Liver (tissue), 9 donors: ENCODE measurements around the gene SLC27A5. TPM values are rescaled to one million over a fixed set of nuclear protein-coding genes. Genes with fewer than 3 reads are reported as not detected.

Experiments
- DNase-seq: peaks from one replicate; pipeline ENCODE4 v3.0.0-alpha.2; 2017; ENCODE audit warnings: low spot score
- H3K27ac ChIP-seq, 2 donors: one replicate each; pipeline ENCODE4 v1.7.0; 2013; ENCODE audit warnings: inconsistent platforms in 2 of 2, low read length in 2 of 2, control low read depth in 1 of 2, low read depth in 1 of 2, mild to moderate bottlenecking in 1 of 2
- H3K27me3 ChIP-seq, 4 donors: one replicate each; pipeline versions ENCODE4 v1.6.1 to v1.7.0; 2013; ENCODE audit warnings: low read length in 3 of 4, inconsistent platforms in 1 of 4, mild to moderate bottlenecking in 1 of 4, moderate library complexity in 1 of 4; ENCODE audit not compliant: control insufficient read depth in 4 of 4, insufficient read depth in 4 of 4
- H3K36me3 ChIP-seq, 4 donors: one replicate each; pipeline versions ENCODE4 v1.6.1 to v1.7.0; 2013; ENCODE audit warnings: low read length in 3 of 4, mild to moderate bottlenecking in 3 of 4, low read depth in 1 of 4, moderate library complexity in 1 of 4; ENCODE audit not compliant: control insufficient read depth in 4 of 4, insufficient read depth in 3 of 4
- H3K4me1 ChIP-seq, 4 donors: one replicate each; pipeline versions ENCODE4 v1.6.1 to v1.7.0; 2013; ENCODE audit warnings: low read length in 3 of 4, mild to moderate bottlenecking in 3 of 4, moderate library complexity in 1 of 4; ENCODE audit not compliant: control insufficient read depth in 4 of 4, insufficient read depth in 4 of 4
- H3K4me3 ChIP-seq, 3 donors: one replicate each; pipeline versions ENCODE4 v1.6.1 to v1.7.0; 2013; ENCODE audit warnings: low read length in 3 of 3, control low read depth in 1 of 3, low read depth in 1 of 3, mild to moderate bottlenecking in 1 of 3
- H3K9ac ChIP-seq, 2 donors: one replicate each; pipeline ENCODE4 v1.7.0; 2013; ENCODE audit warnings: low read length in 2 of 2, mild to moderate bottlenecking in 2 of 2, moderate library complexity in 2 of 2, control low read depth in 1 of 2, low read depth in 1 of 2
- H3K9me3 ChIP-seq, 4 donors: one replicate each; pipeline versions ENCODE4 v1.6.1 to v1.7.0; 2013; ENCODE audit warnings: low read length in 3 of 4; ENCODE audit not compliant: control insufficient read depth in 4 of 4
- ATF3 ChIP-seq: IDR thresholded peaks from 2 replicates; pipeline ENCODE4 v1.6.1; 2016; ENCODE audit warnings: antibody characterized with exemption
- EGR1 ChIP-seq, 2 donors: IDR thresholded peaks; 2 replicates each; pipeline ENCODE4 v1.6.1; 2016 to 2018; ENCODE audit warnings: antibody characterized with exemption in 2 of 2, low read depth in 2 of 2
- FOXA1 ChIP-seq: IDR thresholded peaks from 2 replicates; pipeline ENCODE4 v1.6.1; 2016; ENCODE audit warnings: antibody characterized with exemption
- FOXA2 ChIP-seq: IDR thresholded peaks from 2 replicates; pipeline ENCODE4 v1.6.1; 2016; ENCODE audit warnings: antibody characterized with exemption
- HNF4G ChIP-seq: IDR thresholded peaks from 2 replicates; pipeline ENCODE4 v1.6.1; 2016; ENCODE audit warnings: antibody characterized with exemption
- JUND ChIP-seq, 2 donors: IDR thresholded peaks; 2 replicates each; pipeline ENCODE4 v1.6.1; 2016; ENCODE audit warnings: antibody characterized with exemption in 2 of 2
- MAX ChIP-seq: IDR thresholded peaks from 2 replicates; pipeline ENCODE4 v1.6.1; 2016; ENCODE audit warnings: antibody characterized with exemption
- NR2F2 ChIP-seq: IDR thresholded peaks from 2 replicates; pipeline ENCODE4 v1.6.1; 2016; ENCODE audit warnings: antibody characterized with exemption
- RAD21 ChIP-seq, 2 donors: IDR thresholded peaks; 2 replicates each; pipeline ENCODE4 v1.6.1; 2016; ENCODE audit warnings: antibody characterized with exemption in 2 of 2, mild to moderate bottlenecking in 2 of 2
- RXRA ChIP-seq, 2 donors: IDR thresholded peaks; 2 replicates each; pipeline ENCODE4 v1.6.1; 2017 to 2018; ENCODE audit warnings: antibody characterized with exemption in 2 of 2, mild to moderate bottlenecking in 1 of 2
- SP1 ChIP-seq: IDR thresholded peaks from 2 replicates; pipeline ENCODE4 v1.6.1; 2018; ENCODE audit warnings: antibody characterized with exemption, mild to moderate bottlenecking
- TAF1 ChIP-seq: conservative IDR thresholded peaks from 2 replicates; pipeline ENCODE4 v1.6.1; 2016; ENCODE audit warnings: antibody characterized with exemption, mild to moderate bottlenecking
- WGBS: extraction: QIAGEN DNeasy Blood & Tissue Kit; methylation state at CpG from one replicate; pipeline ENCODE4 v1.1.7; 2013; 5-methylcytosine and 5-hydroxymethylcytosine counted together
- polyA plus RNA-seq, 2 donors: library from polyadenylated mRNA; stranded (reverse) in 1 of 2; unstranded in 1 of 2; fragments of 200-250 nt in 1 of 2; fragments of >200 nt in 1 of 2; fragmentation: Nextera tagmentation in 1 of 2; extraction: Ambion mirVana in 1 of 2; gene quantifications; one replicate each; pipeline versions ENCODE4 v1.2.1 to v1.2.3, GENCODE V29; 2013 to 2015
- total RNA-seq, 2 donors: library from RNA; depleted of rRNA; stranded (reverse); fragments of >200 nt; gene quantifications; one replicate each; pipeline ENCODE4 v1.2.3, GENCODE V29; 2014
- TF ChIP-seq, protein P1 (sequence below): IDR thresholded peaks from 2 replicates; pipeline ENCODE4 v1.6.1; 2016; ENCODE audit warnings: antibody characterized with exemption, mild to moderate bottlenecking
- donor health status: healthy.
- donor health status: healthy.
- donor health status: healthy.
- donor health status: healthy.
- donor health status: healthy.

The SLC27A5 gene
- total and polyA plus RNA-seq, 4 donors: 31.9 to 395 (median 321) TPM

GRCh38 chr19:58558066-58558622 lies 46.4 kb upstream of the SLC27A5 start, which contains the start of gene UBE2M:
Gene UBE2M (minus strand): TSS chr19:58558611. CDS start chr19:58558381, 230 bp downstream.
- H3K4me1 ChIP-seq: peaks cover 31 to 68% (median 59%) of the 10 kb centered on the region in 4 donors
- TF ChIP-seq RAD21 (IDR thresholded peaks at IDR 0.05) (no peak), RXRA (IDR thresholded peaks at IDR 0.05) (peak; percentile 14 to 34), NR2F2 (peak; percentile 93)
- TF ChIP-seq, protein P1, sequence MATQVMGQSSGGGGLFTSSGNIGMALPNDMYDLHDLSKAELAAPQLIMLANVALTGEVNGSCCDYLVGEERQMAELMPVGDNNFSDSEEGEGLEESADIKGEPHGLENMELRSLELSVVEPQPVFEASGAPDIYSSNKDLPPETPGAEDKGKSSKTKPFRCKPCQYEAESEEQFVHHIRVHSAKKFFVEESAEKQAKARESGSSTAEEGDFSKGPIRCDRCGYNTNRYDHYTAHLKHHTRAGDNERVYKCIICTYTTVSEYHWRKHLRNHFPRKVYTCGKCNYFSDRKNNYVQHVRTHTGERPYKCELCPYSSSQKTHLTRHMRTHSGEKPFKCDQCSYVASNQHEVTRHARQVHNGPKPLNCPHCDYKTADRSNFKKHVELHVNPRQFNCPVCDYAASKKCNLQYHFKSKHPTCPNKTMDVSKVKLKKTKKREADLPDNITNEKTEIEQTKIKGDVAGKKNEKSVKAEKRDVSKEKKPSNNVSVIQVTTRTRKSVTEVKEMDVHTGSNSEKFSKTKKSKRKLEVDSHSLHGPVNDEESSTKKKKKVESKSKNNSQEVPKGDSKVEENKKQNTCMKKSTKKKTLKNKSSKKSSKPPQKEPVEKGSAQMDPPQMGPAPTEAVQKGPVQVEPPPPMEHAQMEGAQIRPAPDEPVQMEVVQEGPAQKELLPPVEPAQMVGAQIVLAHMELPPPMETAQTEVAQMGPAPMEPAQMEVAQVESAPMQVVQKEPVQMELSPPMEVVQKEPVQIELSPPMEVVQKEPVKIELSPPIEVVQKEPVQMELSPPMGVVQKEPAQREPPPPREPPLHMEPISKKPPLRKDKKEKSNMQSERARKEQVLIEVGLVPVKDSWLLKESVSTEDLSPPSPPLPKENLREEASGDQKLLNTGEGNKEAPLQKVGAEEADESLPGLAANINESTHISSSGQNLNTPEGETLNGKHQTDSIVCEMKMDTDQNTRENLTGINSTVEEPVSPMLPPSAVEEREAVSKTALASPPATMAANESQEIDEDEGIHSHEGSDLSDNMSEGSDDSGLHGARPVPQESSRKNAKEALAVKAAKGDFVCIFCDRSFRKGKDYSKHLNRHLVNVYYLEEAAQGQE: no peak
- H3K27me3 ChIP-seq: no peaks in the 10 kb centered on the region
- H3K27ac ChIP-seq: peak within 1 kb of the TSS; percentile 87 to 100
- peak within 1 kb of the TSS; percentile 90 to 94 for H3K9ac ChIP-seq
- peaks cover 0 to 7% (median 3%) of the 10 kb centered on the region in 4 donors for H3K36me3 ChIP-seq
- no peaks in the 10 kb centered on the region for H3K9me3 ChIP-seq
- DNase-seq: peak; percentile 68
- under 1% methylated on average over 62 of the region's 62 CpGs for WGBS
- peak within 1 kb of the TSS; percentile 70 to 88 (median 78) for H3K4me3 ChIP-seq

DNA sequence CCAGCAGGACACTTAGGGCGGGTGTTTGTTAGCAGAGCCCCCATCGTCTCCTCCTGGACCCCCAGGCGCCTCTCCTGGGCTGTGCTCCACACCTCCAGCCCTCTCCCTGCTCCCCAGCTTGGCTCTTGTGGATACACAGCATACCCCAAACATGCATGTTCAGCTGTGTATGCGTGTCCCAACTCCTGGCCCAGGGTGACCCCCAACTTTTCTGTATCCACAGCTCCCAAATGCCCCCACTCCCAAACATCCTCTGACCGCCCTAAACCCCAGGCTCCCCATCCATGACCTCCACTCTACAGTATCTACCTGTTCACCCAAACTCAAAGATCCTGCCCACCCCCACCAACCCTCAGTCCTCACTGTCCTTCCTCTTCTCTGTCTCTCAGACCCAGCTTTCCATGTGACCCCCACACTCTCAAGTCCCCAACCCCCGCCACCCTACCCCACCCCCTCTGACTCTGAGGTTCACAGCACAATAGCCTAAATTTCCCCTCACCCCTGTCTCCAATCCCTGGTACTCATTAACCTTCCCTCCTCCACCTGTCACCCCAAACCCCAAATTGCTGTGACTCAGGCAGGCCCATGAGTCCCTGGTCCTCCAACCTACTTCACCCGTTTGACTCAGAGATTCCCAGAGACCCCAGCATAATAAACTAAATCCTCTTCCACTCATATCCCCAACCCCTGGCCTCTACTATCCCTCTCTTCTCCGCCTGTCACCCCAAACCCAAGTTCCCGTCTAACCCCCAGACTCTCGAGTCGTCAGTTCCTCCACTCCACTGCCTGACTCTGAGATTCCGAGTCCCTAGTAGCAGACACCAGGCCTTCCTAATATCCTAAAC lies 45.7 kb upstream of the SLC27A5 start:
- peak overlapping the region; percentile 70 to 88 (median 78) for H3K4me3 ChIP-seq
- H3K9me3 ChIP-seq: no peaks in the 10 kb centered on the region
- no peak for DNase-seq
- peak overlapping the region; percentile 87 to 100 for H3K27ac ChIP-seq
- TF ChIP-seq JUND (IDR thresholded peaks at IDR 0.05): no peak
- TF ChIP-seq NR2F2: no peak
- no peak for TF ChIP-seq RXRA (IDR thresholded peaks at IDR 0.05)
- no peak for TF ChIP-seq HNF4G
- no peak for TF ChIP-seq FOXA1
- no peak for TF ChIP-seq SP1
- TF ChIP-seq EGR1 (IDR thresholded peaks at IDR 0.05; ENCODE audit: low read depth in 2 of 2): no peak
- no peak for TF ChIP-seq ATF3
- TF ChIP-seq FOXA2: no peak
- no peak for TF ChIP-seq TAF1
- no peak for TF ChIP-seq MAX
- H3K36me3 ChIP-seq: peaks cover 3 to 10% (median 5%) of the 10 kb centered on the region in 4 donors
- H3K4me1 ChIP-seq: peaks cover 24 to 60% (median 52%) of the 10 kb centered on the region in 4 donors
- peak overlapping the region; percentile 85 to 94 for H3K9ac ChIP-seq
- H3K27me3 ChIP-seq: no peaks in the 10 kb centered on the region
- 37% methylated on average over 12 of the region's 12 CpGs for WGBS
